PFSK-1 (cell line): ENCODE data around the gene HNF1A.

Experiments used
- POLR2AphosphoS5 ChIP-seq: IDR thresholded peaks from 2 replicates; pipeline ENCODE4 v1.6.1; 2012; ENCODE audit warnings: low read depth, mild to moderate bottlenecking, control low read depth, low read length, moderate library complexity
- SIN3A ChIP-seq: IDR thresholded peaks from 2 replicates; pipeline ENCODE4 v1.6.1; 2012; ENCODE audit warnings: mild to moderate bottlenecking, low read length, moderate library complexity, borderline replicate concordance; ENCODE audit not compliant: insufficient read depth
- TAF1 ChIP-seq: IDR thresholded peaks from 2 replicates; pipeline ENCODE4 v1.6.1; 2012; ENCODE audit warnings: low read length, control low read depth, borderline replicate concordance; ENCODE audit not compliant: insufficient read depth
- TF ChIP-seq, protein P1 (sequence below), 2 experiments: IDR thresholded peaks; 2 replicates each; pipeline versions ENCODE4 v1.6.1 to v1.8.0; 2011 to 2012; ENCODE audit warnings: low read depth in 2 of 2, low read length in 2 of 2, control low read depth in 1 of 2, inconsistent platforms in 1 of 2, mild to moderate bottlenecking in 1 of 2, moderate library complexity in 1 of 2; ENCODE audit not compliant: insufficient read depth in 1 of 2

DNA sequence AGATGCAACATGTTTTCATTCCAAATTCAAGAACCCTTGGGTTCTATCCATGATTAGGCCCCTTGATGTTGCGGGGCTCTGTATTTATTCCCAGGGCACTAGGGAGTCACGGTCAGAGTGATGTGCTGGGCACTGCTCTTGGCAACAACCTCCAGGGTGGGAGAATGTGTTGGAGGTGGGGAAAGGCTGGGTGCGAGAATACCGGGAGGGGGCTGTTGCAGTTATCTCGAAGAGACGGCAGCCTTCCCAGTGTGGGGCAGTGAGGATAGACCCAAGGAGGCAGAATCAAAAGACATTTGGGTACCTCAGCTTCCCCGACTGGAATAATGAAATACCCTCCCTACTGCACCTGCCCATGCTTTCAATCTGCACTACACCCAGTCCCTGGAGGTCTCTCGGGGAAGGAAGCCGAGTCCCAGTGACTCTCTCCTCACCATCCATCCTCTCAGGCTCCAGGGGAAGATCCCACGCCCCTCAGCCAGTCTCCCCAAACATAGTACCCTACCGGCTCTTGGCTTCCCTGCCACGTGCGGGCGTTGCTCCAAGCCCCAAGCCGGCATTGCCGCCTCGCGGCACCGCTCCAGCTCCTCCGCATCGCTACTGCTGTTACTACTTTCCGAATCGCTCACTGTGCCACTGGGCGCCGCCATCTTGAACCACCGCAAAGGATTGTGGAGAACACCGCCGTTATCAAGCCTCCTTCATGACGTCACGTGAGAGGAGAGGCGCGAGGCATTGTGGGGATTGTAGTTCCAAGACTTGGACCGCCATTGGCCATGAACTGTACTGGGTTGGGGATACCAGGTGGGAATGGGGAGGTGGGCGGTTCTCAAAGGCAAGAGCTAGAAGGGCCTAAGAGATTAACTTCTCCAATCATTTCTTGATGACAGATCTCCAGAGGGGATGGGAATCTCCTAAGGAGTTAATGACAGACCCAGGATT is 37.8 kb downstream of the HNF1A start, which contains the start of gene C12orf43:
- TF ChIP-seq POLR2AphosphoS5, result peak; percentile 90
- peak; percentile 72; the same call in 1 of the 2 replicates for TF ChIP-seq SIN3A
- TF ChIP-seq, protein P1, sequence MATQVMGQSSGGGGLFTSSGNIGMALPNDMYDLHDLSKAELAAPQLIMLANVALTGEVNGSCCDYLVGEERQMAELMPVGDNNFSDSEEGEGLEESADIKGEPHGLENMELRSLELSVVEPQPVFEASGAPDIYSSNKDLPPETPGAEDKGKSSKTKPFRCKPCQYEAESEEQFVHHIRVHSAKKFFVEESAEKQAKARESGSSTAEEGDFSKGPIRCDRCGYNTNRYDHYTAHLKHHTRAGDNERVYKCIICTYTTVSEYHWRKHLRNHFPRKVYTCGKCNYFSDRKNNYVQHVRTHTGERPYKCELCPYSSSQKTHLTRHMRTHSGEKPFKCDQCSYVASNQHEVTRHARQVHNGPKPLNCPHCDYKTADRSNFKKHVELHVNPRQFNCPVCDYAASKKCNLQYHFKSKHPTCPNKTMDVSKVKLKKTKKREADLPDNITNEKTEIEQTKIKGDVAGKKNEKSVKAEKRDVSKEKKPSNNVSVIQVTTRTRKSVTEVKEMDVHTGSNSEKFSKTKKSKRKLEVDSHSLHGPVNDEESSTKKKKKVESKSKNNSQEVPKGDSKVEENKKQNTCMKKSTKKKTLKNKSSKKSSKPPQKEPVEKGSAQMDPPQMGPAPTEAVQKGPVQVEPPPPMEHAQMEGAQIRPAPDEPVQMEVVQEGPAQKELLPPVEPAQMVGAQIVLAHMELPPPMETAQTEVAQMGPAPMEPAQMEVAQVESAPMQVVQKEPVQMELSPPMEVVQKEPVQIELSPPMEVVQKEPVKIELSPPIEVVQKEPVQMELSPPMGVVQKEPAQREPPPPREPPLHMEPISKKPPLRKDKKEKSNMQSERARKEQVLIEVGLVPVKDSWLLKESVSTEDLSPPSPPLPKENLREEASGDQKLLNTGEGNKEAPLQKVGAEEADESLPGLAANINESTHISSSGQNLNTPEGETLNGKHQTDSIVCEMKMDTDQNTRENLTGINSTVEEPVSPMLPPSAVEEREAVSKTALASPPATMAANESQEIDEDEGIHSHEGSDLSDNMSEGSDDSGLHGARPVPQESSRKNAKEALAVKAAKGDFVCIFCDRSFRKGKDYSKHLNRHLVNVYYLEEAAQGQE (IDR thresholded peaks at IDR 0.05; ENCODE audit: insufficient read depth in 1 of 2, low read depth in 2 of 2, low read length in 2 of 2), result 0 out of 4 replicates have a peak, but pooled peaks of 1 of the 2 experiments have one; percentile 39
- peak; percentile 91 for TF ChIP-seq TAF1
